GM23338 (cell line): Measurements from ENCODE around the gene PRUNE2. TPM values are rescaled to one million over a fixed set of nuclear protein-coding genes. Genes with fewer than 3 reads are reported as not detected.

Source experiments
- ATAC-seq: fragments of 200-7000 bp; cut with Tn5 transposase; 3 replicates; pipeline ENCODE4 v1.9.1; 2020
- DNase-seq: peaks from one replicate; pipeline ENCODE4 v3.0.0-alpha.2; 2015; ENCODE audit warnings: low spot score
- H2AFZ ChIP-seq: fragments of 200-600 bp; sonication (generic); 2 replicates; pipeline ENCODE4 v1.8.0; 2016; ENCODE audit warnings: antibody characterized with exemption, mild to moderate bottlenecking, moderate library complexity
- H3F3A ChIP-seq: fragments of 200-600 bp; sonication (generic); replicated peaks from 2 replicates; pipeline ENCODE4 v1.8.0; 2017; ENCODE audit warnings: antibody characterized with exemption, mixed run types, low read depth
- H3K27ac ChIP-seq: fragments of 200-600 bp; sonication (generic); 2 replicates; pipeline ENCODE4 v1.6.1; 2016; ENCODE audit warnings: low read depth
- H3K27me3 ChIP-seq: fragments of 200-600 bp; sonication (generic); 2 replicates; pipeline ENCODE4 v1.8.0; 2016; ENCODE audit warnings: mild to moderate bottlenecking, mixed run types, moderate library complexity; ENCODE audit not compliant: insufficient read depth
- H3K36me3 ChIP-seq: fragments of 200-600 bp; sonication (generic); 2 replicates; pipeline ENCODE4 v1.8.0; 2016; ENCODE audit warnings: mild to moderate bottlenecking; ENCODE audit not compliant: insufficient read depth
- H3K4me1 ChIP-seq: fragments of 200-600 bp; sonication (generic); 2 replicates; pipeline ENCODE4 v1.8.0; 2016; ENCODE audit warnings: mild to moderate bottlenecking, moderate library complexity; ENCODE audit not compliant: insufficient read depth
- H3K4me2 ChIP-seq: fragments of 200-600 bp; sonication (generic); 2 replicates; pipeline ENCODE4 v1.7.1; 2017; ENCODE audit warnings: mixed run types
- H3K4me3 ChIP-seq: fragments of 200-600 bp; sonication (generic); 2 replicates; pipeline ENCODE4 v1.6.1; 2016; ENCODE audit warnings: mixed run types
- H3K79me2 ChIP-seq: fragments of 200-600 bp; sonication (generic); replicated peaks from 2 replicates; pipeline ENCODE4 v1.8.0; 2017; ENCODE audit warnings: mild to moderate bottlenecking; ENCODE audit not compliant: insufficient read depth
- H3K9me2 ChIP-seq: fragments of 200-600 bp; sonication (generic); 2 replicates; pipeline ENCODE4 v1.8.0; 2017; ENCODE audit not compliant: insufficient read depth
- H4K20me1 ChIP-seq: fragments of 200-600 bp; sonication (generic); replicated peaks from 2 replicates; pipeline ENCODE4 v1.8.0; 2017; ENCODE audit warnings: mild to moderate bottlenecking; ENCODE audit not compliant: insufficient read depth
- H3K27ac Mint-ChIP-seq: 2 replicates; pipeline ENCODE4 v1.8.0; 2020; ENCODE audit warnings: inconsistent platforms, mild to moderate bottlenecking, moderate library complexity, mixed read lengths
- H3K27me3 Mint-ChIP-seq: 3 replicates; pipeline ENCODE4 v1.8.0; 2022; ENCODE audit warnings: low read depth, mild to moderate bottlenecking, moderate library complexity, mixed read lengths, inconsistent platforms; ENCODE audit not compliant: insufficient read depth, poor library complexity
- H3K36me3 Mint-ChIP-seq: 3 replicates; pipeline ENCODE4 v1.8.0; 2021; ENCODE audit warnings: low read depth, mild to moderate bottlenecking, inconsistent platforms, moderate library complexity, mixed read lengths
- H3K4me1 Mint-ChIP-seq: 3 replicates; pipeline ENCODE4 v1.8.0; 2020; ENCODE audit warnings: mild to moderate bottlenecking, inconsistent platforms, mixed read lengths
- H3K4me3 Mint-ChIP-seq: 3 replicates; pipeline ENCODE4 v1.8.0; 2021; ENCODE audit warnings: moderate library complexity, mild to moderate bottlenecking, inconsistent platforms, mixed read lengths
- H3K9me3 Mint-ChIP-seq: 3 replicates; pipeline ENCODE4 v1.8.0; 2020; ENCODE audit warnings: moderate library complexity, mild to moderate bottlenecking, inconsistent platforms, mixed read lengths
- ETS1 ChIP-seq: IDR thresholded peaks from 2 replicates; pipeline ENCODE4 v1.6.1; 2016; ENCODE audit warnings: antibody characterized with exemption
- JUNB ChIP-seq: IDR thresholded peaks from one replicate; pipeline ENCODE4 v1.6.1; 2016; ENCODE audit warnings: antibody characterized with exemption; ENCODE audit not compliant: unreplicated experiment
- NANOG ChIP-seq: IDR thresholded peaks from 2 replicates; pipeline ENCODE4 v1.6.1; 2016; ENCODE audit warnings: antibody characterized with exemption, borderline replicate concordance
- REST ChIP-seq: IDR thresholded peaks from one replicate; pipeline ENCODE4 v1.6.1; 2018; ENCODE audit warnings: antibody characterized with exemption; ENCODE audit not compliant: unreplicated experiment
- STAT1 ChIP-seq: IDR thresholded peaks from one replicate; pipeline ENCODE4 v1.6.1; 2016; ENCODE audit warnings: antibody characterized with exemption; ENCODE audit not compliant: unreplicated experiment
- ZNF331 ChIP-seq: fragments of 250-450 bp; sonication (Bioruptor Pico); IDR thresholded peaks from 2 replicates; pipeline ENCODE4 v1.5.0; 2020; ENCODE audit warnings: low read depth, mild to moderate bottlenecking, moderate library complexity
- ZNF462 ChIP-seq: fragments of 250-450 bp; sonication (Bioruptor Pico); IDR thresholded peaks from 2 replicates; pipeline ENCODE4 v1.5.0; 2020; ENCODE audit warnings: mild to moderate bottlenecking, moderate library complexity
- polyA plus RNA-seq: library from polyadenylated mRNA; unstranded; fragments of >200 nt; fragmentation: Nextera tagmentation; extraction: Ambion mirVana; gene quantifications from 2 replicates; pipeline ENCODE4 v1.2.1, GENCODE V29; 2016
- total RNA-seq: library from RNA; depleted of rRNA; stranded (reverse); fragments of >200 nt; shearing (Covaris generic); gene quantifications from 2 replicates; pipeline ENCODE4 v1.2.3, GENCODE V29; 2014

Gene PRUNE2
- total and polyA plus RNA-seq, 2 experiments from 2014 or later, result 10.6 to 26.5 TPM

- Histone ChIP-seq H2AFZ (no peak overlapping the region), H3F3A (no peaks in the 10 kb centered on the region), H3K4me3 (no peak overlapping the region), H3K79me2 (no peaks in the 10 kb centered on the region), H4K20me1 (no peaks in the 10 kb centered on the region; the same call in 1 of the 2 replicates), H3K4me1 (peaks cover 13% of the 10 kb centered on the region), H3K36me3 (no peaks in the 10 kb centered on the region), H3K27me3 (no peaks in the 10 kb centered on the region), H3K9me2 (no peaks in the 10 kb centered on the region), H3K4me2 (no peak overlapping the region), H3K27ac (no peak overlapping the region)
- Mint-ChIP-seq H3K36me3 (no peaks in the 10 kb centered on the region), H3K9me3 (no peaks in the 10 kb centered on the region), H3K4me1 (peaks cover 23% of the 10 kb centered on the region), H3K4me3 (no peak overlapping the region), H3K27ac (no peak overlapping the region), H3K27me3 (no peaks in the 10 kb centered on the region)
- ATAC-seq, result no peak
- no peak for DNase-seq
- no peak for TF ChIP-seq REST
- TF ChIP-seq JUNB, result no peak
- TF ChIP-seq ZNF331 (CRISPR knock-in tag), result no peak
- TF ChIP-seq ZNF462 (CRISPR knock-in tag), result no peak
- no peak for TF ChIP-seq NANOG
- TF ChIP-seq STAT1, result no peak
- TF ChIP-seq ETS1, result no peak
Observed at GRCh38 chr9:76600007-76600615, 305.8 kb downstream of the PRUNE2 start.
